22Rv1 (cell line): ENCODE results near the gene TMF1.
A peak's percentile ranks its signal among the peaks of the same experiment; 100 is the strongest.

Source experiments
- H3K27ac ChIP-seq: fragments of 450-650 bp; 2 replicates; pipeline ENCODE4 v1.5.1; 2017
- ZFX ChIP-seq: fragments of 450-650 bp; IDR thresholded peaks from 2 replicates; pipeline ENCODE4 v1.6.1; 2017; ENCODE audit warnings: antibody characterized with exemption, borderline replicate concordance
- TF ChIP-seq, protein P1 (sequence below): fragments of 450-650 bp; IDR thresholded peaks from 2 replicates; pipeline ENCODE4 v1.5.1; 2017; ENCODE audit warnings: mild to moderate bottlenecking

Gene TMF1

DNA sequence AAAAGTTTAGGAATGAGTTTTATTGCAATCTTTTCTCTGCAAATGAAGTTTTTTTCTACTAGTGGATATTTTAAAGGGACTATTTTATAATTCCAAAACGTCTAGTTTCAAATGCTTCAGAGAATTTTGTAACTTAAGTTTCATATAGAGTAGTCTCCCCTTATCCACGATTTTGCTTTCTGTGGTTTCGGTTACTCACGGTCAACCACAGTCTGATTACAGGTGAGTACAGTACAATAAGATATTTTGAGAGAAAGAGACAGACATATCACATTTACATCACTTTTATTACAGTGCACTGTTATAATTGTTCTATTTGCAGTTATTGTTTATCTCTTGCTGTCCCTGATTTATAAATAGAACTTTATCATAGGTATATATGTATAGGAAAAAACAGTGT is 31.3 kb downstream of the TMF1 start:
- no peak overlapping the region for H3K27ac ChIP-seq
- TF ChIP-seq, protein P1, sequence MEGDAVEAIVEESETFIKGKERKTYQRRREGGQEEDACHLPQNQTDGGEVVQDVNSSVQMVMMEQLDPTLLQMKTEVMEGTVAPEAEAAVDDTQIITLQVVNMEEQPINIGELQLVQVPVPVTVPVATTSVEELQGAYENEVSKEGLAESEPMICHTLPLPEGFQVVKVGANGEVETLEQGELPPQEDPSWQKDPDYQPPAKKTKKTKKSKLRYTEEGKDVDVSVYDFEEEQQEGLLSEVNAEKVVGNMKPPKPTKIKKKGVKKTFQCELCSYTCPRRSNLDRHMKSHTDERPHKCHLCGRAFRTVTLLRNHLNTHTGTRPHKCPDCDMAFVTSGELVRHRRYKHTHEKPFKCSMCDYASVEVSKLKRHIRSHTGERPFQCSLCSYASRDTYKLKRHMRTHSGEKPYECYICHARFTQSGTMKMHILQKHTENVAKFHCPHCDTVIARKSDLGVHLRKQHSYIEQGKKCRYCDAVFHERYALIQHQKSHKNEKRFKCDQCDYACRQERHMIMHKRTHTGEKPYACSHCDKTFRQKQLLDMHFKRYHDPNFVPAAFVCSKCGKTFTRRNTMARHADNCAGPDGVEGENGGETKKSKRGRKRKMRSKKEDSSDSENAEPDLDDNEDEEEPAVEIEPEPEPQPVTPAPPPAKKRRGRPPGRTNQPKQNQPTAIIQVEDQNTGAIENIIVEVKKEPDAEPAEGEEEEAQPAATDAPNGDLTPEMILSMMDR, result no peak
- no peak for TF ChIP-seq ZFX

DNA sequence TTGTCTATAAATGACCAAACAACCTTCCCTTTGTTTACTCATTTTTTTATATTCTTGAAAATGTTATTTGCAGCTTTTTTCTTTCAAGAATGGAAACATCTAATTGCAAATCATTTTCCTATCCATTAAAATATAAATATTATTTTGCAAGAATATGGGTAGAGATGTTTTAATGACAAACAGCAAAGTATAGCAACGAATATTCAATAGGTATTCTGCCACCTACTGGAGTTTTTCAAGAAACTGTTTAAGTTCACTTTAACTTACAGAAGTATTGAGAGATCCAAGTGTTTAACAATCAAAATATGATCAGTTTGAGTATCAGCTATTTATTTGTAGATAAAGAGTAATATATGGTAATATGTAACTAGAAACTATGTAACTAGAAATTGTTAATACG is 31.7 kb downstream of the TMF1 start:
- TF ChIP-seq, protein P1, result peak; percentile 73
- no peak for TF ChIP-seq ZFX
- no peak overlapping the region for H3K27ac ChIP-seq

DNA sequence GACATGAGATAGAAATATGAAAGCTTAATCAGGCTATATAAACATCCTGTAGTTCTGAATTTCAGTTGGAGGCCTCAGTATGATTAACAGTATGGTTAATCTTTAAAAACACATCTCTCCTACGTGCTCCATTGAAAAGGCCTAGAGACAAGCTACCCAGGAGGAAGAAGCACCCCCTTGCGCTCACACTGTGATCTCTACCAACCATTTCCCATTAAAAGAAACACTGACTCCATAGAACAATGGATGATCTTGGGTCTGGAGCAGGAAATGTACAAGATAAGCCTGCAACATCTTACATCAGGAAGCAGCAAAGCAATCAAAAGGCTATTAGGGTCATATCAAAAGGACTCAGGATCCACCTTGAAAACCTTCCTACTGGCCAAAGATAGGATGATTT is 35.2 kb downstream of the TMF1 start:
- no peak for TF ChIP-seq ZFX
- TF ChIP-seq, protein P1, result no peak

DNA sequence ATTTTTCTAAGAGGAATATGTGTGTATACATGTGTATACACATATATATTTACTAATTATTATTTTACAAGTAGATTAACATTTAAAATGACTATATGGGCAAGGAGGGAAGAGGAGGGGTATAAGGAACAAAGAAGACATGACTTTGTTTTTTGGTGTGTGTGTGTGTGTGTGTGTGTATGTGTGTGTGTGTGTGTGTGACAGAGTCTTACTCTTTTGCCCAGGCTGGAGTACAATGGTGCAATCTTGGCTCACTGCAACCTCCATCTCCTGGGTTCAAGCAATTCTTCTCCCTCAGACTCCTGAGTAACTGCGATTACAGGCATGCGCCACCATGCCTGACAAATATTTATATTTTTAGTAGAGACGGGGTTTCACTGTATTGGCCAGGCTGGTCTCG is 36.0 kb downstream of the TMF1 start:
- no peak for TF ChIP-seq ZFX
- TF ChIP-seq, protein P1, result no peak
- no peak overlapping the region for H3K27ac ChIP-seq

More for the DNA sequence above, 35.2 kb downstream of the TMF1 start:
- no peak overlapping the region for H3K27ac ChIP-seq

DNA sequence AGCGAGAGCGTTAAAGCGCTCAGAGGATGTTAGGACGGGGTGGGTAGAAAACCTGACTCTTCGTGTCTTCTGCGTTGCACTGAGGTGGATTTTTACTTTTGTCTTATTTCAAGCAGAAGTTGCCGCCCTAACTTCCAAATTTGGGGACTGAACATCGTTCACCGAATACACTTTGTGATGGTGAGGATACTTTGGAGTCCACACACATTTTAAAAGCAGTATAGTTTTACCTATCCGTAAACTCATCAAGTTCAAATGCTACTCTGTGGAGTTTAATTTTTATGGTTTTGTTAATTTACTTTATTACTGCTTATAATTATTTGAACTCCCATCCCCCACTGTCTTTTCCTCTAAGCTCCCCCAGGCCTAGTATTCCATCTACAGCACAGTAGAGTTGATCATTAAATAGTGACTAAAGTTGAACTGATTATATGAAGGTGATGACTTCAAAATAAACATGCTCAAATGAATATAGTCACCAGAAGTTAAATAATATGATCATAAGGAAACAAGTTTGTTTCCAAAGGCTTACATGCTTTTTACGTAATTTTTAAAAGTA is 38.0 kb downstream of the TMF1 start:
- peak overlapping the region; percentile 73 for H3K27ac ChIP-seq
- TF ChIP-seq, protein P1, result no peak
- no peak for TF ChIP-seq ZFX

DNA sequence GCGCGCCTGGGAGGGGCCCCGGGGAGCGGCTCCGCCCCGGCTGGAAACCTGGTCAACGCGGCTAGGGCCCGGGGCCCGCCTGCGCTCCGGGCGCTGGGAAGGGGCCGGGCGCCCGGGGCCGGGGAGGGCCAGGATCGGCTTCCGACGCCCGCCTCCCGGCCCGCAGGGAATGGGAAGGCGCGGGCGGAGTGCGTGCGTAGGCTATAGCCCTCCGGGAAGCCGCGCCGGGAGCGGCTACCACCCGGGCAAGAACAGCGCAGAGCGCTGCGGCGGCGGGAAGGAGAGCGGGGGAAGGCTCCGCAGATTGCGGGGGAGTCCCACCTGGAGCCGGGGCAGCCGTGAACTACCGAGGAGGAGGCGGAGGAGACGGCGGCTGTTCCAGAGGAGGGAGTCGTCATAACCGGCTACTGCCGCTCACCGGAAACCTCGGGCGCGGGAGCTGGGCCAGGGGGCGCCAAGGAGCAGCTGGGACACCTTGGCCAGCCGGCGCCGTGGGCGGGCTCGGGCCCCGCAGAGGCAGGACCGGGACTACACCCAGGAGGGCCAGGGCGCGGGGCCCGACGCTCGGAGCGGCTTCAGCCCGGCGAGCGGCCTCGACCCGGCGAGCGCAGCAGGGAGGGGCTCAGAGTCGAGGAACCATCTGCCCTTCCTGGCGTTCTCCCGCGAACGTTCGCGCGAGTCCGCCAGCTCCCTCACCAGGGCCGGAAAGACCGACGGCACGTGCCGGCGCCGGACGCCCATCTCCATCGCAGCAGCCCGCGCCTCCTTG is 38.7 kb downstream of the TMF1 start, which contains the start of gene EOGT:
TSS of gene EOGT (minus strand) at position 432 of the 769 bp plus-strand sequence. CDS start 3,838 bp downstream, outside the sequence.
- TF ChIP-seq, protein P1, result peak; percentile 88
- TF ChIP-seq ZFX, result no peak
- H3K27ac ChIP-seq, result peak within 1 kb of the TSS; percentile 73

DNA sequence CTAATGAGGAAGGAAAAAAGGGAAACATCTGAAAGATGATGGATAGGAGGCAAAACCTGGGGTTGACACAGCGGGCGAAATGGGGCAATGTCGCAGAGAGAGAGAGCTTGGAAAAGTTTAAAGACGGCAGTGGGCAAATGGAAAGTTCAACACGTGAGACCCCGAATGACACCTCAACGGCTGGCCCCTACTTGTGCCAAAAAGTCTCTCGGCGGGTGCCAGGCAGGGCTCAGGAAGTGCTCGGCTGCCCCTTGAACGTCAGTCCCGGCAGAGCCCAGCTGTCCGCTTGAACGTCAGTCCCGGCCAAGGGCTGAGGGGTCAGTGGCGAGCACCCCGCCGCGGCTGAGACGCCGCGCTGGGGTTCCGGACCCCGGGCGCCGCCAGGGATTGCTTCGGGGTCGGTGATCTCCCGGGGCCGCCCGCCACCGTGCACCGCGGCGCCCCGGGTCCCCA is 39.3 kb downstream of the TMF1 start:
- peak overlapping the region; percentile 73 for H3K27ac ChIP-seq
- no peak for TF ChIP-seq ZFX
